IMR-90 (cell line): ENCODE results near the gene ANTXR1. TPM values are rescaled to one million over a fixed set of nuclear protein-coding genes. Genes with fewer than 3 reads are reported as not detected.

Experiments used
- ATAC-seq: fragments of 200-7000 bp; cut with Tn5 transposase; 2 replicates; pipeline ENCODE4 v1.9.1; 2020; ENCODE audit warnings: low read depth, mild to moderate bottlenecking, moderate library complexity
- BruUV-seq: library from RNA; stranded (reverse); fragments of 400-500 nt; replicated peaks from 2 replicates; lab custom pipeline; 2021; lab: Mats Ljungman, UMichigan
- CTCF ChIA-PET: fragments of 300-600 bp; formaldehyde crosslinking; extraction: SDS; loops from one replicate; lab custom pipeline; 2021; ENCODE audit warnings: antibody characterized with exemption; lab: Yijun Ruan, JAX
- POLR2A ChIA-PET: fragments of 300-600 bp; sonication (Branson Sonifier 250); formaldehyde crosslinking; loops from one replicate; lab custom pipeline; 2022; ENCODE audit warnings: antibody characterized with exemption; ENCODE audit not compliant: unreplicated experiment; lab: Charles Lee
- DNase-seq: peaks from one replicate; pipeline ENCODE4 v3.0.0; 2013
- H2AFZ ChIP-seq: replicated peaks from 2 replicates; pipeline ENCODE3; 2013; ENCODE audit warnings: low read length, mild to moderate bottlenecking; ENCODE audit not compliant: poor library complexity
- H2AK5ac ChIP-seq: 2 replicates; pipeline ENCODE4 v1.6.1; 2013; ENCODE audit warnings: low read depth, low read length, inconsistent platforms
- H2AK9ac ChIP-seq: replicated peaks from 2 replicates; pipeline ENCODE3; 2013; ENCODE audit warnings: mild to moderate bottlenecking, low read depth, low read length, moderate library complexity; ENCODE audit not compliant: poor library complexity
- H2BK120ac ChIP-seq: 2 replicates; pipeline ENCODE4 v1.6.1; 2013; ENCODE audit warnings: low read depth, low read length, inconsistent platforms
- H2BK15ac ChIP-seq: 3 replicates; pipeline ENCODE4 v1.6.1; 2013; ENCODE audit warnings: low read depth, low read length, inconsistent platforms
- H2BK20ac ChIP-seq: 2 replicates; pipeline ENCODE4 v1.6.1; 2013; ENCODE audit warnings: low read depth, mild to moderate bottlenecking, inconsistent platforms, low read length, moderate library complexity
- H2BK5ac ChIP-seq: 2 replicates; pipeline ENCODE4 v1.6.1; 2013; ENCODE audit warnings: mild to moderate bottlenecking, low read depth, low read length, inconsistent platforms; ENCODE audit not compliant: poor library complexity, severe bottlenecking
- H3K14ac ChIP-seq: replicated peaks from 2 replicates; pipeline ENCODE4 v1.6.1; 2013; ENCODE audit warnings: low read depth, low read length, inconsistent platforms
- H3K18ac ChIP-seq: 2 replicates; pipeline ENCODE4 v1.6.1; 2013; ENCODE audit warnings: low read depth, low read length, control low read depth
- H3K23ac ChIP-seq: 2 replicates; pipeline ENCODE4 v1.6.1; 2013; ENCODE audit warnings: low read depth, low read length, inconsistent platforms
- H3K27ac ChIP-seq: 2 replicates; pipeline ENCODE4 v1.5.1; 2013; ENCODE audit warnings: mild to moderate bottlenecking, control low read depth, low read length; ENCODE audit not compliant: insufficient read depth
- H3K27me3 ChIP-seq: 2 replicates; pipeline ENCODE4 v1.6.1; 2013; ENCODE audit warnings: low read length; ENCODE audit not compliant: control insufficient read depth, insufficient read depth
- H3K36me3 ChIP-seq: 2 replicates; pipeline ENCODE4 v1.6.1; 2013; ENCODE audit warnings: low read length, mixed read lengths; ENCODE audit not compliant: control insufficient read depth, insufficient read depth
- H3K4ac ChIP-seq: 2 replicates; pipeline ENCODE4 v1.6.1; 2013; ENCODE audit warnings: low read depth, low read length, inconsistent platforms
- H3K4me1 ChIP-seq: 2 replicates; pipeline ENCODE4 v1.6.1; 2013; ENCODE audit warnings: low read length, mixed read lengths; ENCODE audit not compliant: control insufficient read depth, insufficient read depth
- H3K4me2 ChIP-seq: 2 replicates; pipeline ENCODE4 v1.6.1; 2013; ENCODE audit warnings: low read depth, mild to moderate bottlenecking, control low read depth, low read length, moderate library complexity
- H3K4me3 ChIP-seq: 2 replicates; pipeline ENCODE4 v1.5.1; 2013; ENCODE audit warnings: low read depth, mild to moderate bottlenecking, control low read depth, low read length, moderate library complexity; ENCODE audit not compliant: insufficient read depth
- H3K56ac ChIP-seq: 2 replicates; pipeline ENCODE4 v1.6.1; 2013; ENCODE audit warnings: low read length, inconsistent platforms; ENCODE audit not compliant: insufficient read depth; ENCODE audit errors: extremely low read depth
- H3K79me1 ChIP-seq, 2 experiments: 2 replicates each; pipeline ENCODE4 v1.6.1; 2013; ENCODE audit warnings: low read length in 2 of 2, inconsistent platforms in 1 of 2, low read depth in 1 of 2
- H3K9ac ChIP-seq: 2 replicates; pipeline ENCODE4 v1.6.1; 2013; ENCODE audit warnings: low read depth, low read length, control low read depth
- H3K9me1 ChIP-seq: 2 replicates; pipeline ENCODE4 v1.6.1; 2013; ENCODE audit warnings: low read length, inconsistent platforms; ENCODE audit not compliant: insufficient read depth
- H3K9me3 ChIP-seq: 2 replicates; pipeline ENCODE4 v1.6.1; 2013; ENCODE audit warnings: low read length; ENCODE audit not compliant: control insufficient read depth, insufficient read depth
- H4K20me1 ChIP-seq: 2 replicates; pipeline ENCODE4 v1.6.1; 2013; ENCODE audit warnings: low read length, inconsistent platforms; ENCODE audit not compliant: insufficient read depth
- H4K5ac ChIP-seq: 2 replicates; pipeline ENCODE4 v1.6.1; 2013; ENCODE audit warnings: mild to moderate bottlenecking, low read depth, low read length, control low read depth
- H4K8ac ChIP-seq, 2 experiments: 2 replicates each; pipeline ENCODE4 v1.6.1; 2013; ENCODE audit warnings: low read depth in 2 of 2, low read length in 2 of 2, control low read depth in 1 of 2, inconsistent platforms in 1 of 2
- H4K91ac ChIP-seq: 2 replicates; pipeline ENCODE4 v1.6.1; 2013; ENCODE audit warnings: low read depth, low read length, inconsistent platforms; ENCODE audit not compliant: insufficient read depth
- CHD1 ChIP-seq: IDR thresholded peaks from 2 replicates; pipeline ENCODE4 v1.6.1; 2012; ENCODE audit warnings: low read depth, low read length, improper control_type of control experiment
- MAZ ChIP-seq: IDR thresholded peaks from 2 replicates; pipeline ENCODE4 v1.6.1; 2012; ENCODE audit warnings: low read depth, mild to moderate bottlenecking, low read length, improper control_type of control experiment, moderate library complexity, borderline replicate concordance
- RCOR1 ChIP-seq: IDR thresholded peaks from 2 replicates; pipeline ENCODE4 v1.6.1; 2012; ENCODE audit warnings: mild to moderate bottlenecking, low read length, improper control_type of control experiment; ENCODE audit not compliant: insufficient replicate concordance
- SMC3 ChIP-seq: fragments of 150-350 bp; IDR thresholded peaks from 2 replicates; pipeline ENCODE4 v1.6.1; 2016; ENCODE audit warnings: low read depth, mild to moderate bottlenecking, antibody characterized with exemption, low read length, moderate library complexity
- WGBS, 2 experiments: methylation state at CpG; one replicate each; pipeline versions ENCODE4 v1.1.5 to v1.1.7; 2013; ENCODE audit warnings: missing lambda C conversion rate in 2 of 2; ENCODE audit not compliant: insufficient read length in 1 of 2; ENCODE audit errors: extremely low coverage in 2 of 2; 5-methylcytosine and 5-hydroxymethylcytosine counted together
- dilution Hi-C: fragments of 300-500 bp; cut with HindIII; formaldehyde crosslinking; loops from one replicate; pipeline ENCODE4 v1.14.3; 2018; ENCODE audit warnings: low sequenced_read_pairs; ENCODE audit not compliant: unreplicated experiment
- in situ Hi-C: fragments of 300-500 bp; cut with MboI; formaldehyde crosslinking; loops from 3 replicates; pipeline ENCODE4 v1.14.3; 2019; ENCODE audit warnings: low sequenced_read_pairs, inconsistent platforms, mixed read lengths
- intact Hi-C: fragments of 100-400 bp; cut with micrococcal nuclease; formaldehyde crosslinking; loops from 2 replicates; pipeline ENCODE4 v1.10.0; 2022
- polyA plus RNA-seq, 3 experiments: library from polyadenylated mRNA; depleted of rRNA; stranded (reverse); fragments of >200 nt; gene quantifications; 2 replicates each; pipeline ENCODE4 v1.2.3, GENCODE V29; 2012; ENCODE audit warnings: low replicate concordance in 1 of 3
- total RNA-seq: library from RNA; depleted of rRNA; stranded (reverse); fragments of >200 nt; gene quantifications from 2 replicates; pipeline ENCODE4 v1.2.3, GENCODE V29; 2012

ANTXR1 gene
- total and polyA plus RNA-seq, 2 of the 4 experiments (the other 2 are of a cell fraction) = 27.2 to 36.9 TPM

DNA sequence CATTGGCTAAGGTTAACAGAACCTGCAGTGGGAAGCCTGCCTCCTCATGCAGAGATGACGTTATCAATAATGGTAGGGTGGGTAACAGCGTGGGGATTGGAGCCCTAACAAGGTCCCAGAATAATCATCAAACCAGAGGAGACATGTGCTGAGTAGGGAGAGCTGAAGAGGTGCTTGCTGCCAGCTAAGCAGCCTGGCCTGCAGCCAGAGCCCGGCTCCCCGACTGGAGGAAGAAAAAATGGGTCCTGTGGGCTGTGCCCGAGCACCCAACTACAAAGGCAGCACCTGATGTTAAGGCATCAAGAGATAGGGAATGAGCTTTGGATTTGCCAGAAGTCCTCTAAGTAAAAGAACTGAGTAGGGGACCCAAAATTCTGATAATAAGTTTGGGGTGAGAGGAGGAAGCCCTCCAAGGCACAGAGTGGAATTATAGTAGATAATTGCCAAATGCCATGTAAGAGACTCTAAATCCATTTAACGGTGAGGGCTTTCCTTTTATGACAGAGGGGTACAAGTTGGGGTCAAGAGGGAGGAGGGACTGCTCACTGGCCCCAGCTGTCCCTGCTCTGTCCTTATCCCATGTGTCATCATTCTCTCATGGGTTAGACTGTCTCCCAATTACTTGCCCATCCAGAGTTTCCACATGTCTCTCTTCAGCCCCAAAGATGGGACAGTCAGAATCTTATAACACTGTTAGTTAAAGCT lies 156.1 kb downstream of the ANTXR1 start (continued):
- TF ChIP-seq MAZ = no peak

DNA sequence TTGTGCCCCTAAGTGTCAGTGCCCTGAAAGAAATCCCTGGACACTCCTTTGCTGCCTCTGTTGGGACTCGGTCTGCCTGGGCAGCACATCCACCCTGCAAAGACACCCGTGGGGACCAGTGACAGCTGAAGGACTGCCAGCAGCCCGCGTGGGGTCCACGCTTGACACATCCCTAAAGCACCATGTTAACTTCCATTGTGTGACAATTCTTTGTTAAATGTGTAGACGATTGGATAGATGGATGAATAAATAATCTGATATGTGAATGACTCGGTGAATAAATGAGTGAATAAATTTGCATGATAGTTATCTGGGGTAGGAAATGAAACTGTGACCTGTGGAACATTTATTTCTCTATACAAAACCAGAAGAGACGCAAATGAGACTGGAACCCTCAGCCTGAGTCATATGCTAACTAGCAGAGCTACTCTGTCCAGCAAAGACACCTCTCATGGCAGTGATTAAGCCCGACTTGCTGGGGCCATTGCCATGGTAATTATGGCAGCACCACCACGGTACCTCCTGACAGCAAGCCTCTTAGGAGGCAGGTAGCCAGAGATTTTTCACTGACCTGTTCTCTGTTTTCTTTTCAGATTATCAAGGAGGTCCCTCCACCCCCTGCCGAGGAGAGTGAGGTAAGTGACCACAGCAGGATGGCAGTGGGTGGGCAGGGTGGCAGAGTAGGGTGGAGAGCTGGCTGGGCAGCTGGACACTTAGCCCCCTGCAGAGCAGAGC lies 156.8 kb downstream of the ANTXR1 start:
- Histone ChIP-seq H3K4me1 (peaks cover 12% of the 10 kb centered on the region), H3K4me3 (no peak overlapping the region), H3K36me3 (peaks cover 48% of the 10 kb centered on the region), H2BK5ac (peak overlapping the region; percentile 34), H2AK5ac (peak overlapping the region; percentile 63), H3K14ac (0 out of 2 replicates have a peak overlapping the region, but pooled peaks have one; percentile 55), H2AFZ (no peak overlapping the region), H4K5ac (no peak overlapping the region), H4K8ac (peak overlapping the region in 1 of 2 experiments; percentile 18; a peak in 1 of 4 replicates), H3K27me3 (no peaks in the 10 kb centered on the region), H3K18ac (peak overlapping the region; percentile 6; the same call in 1 of the 2 replicates), H2BK15ac (peak overlapping the region; percentile 18; the same call in 1 of the 3 replicates), H2BK120ac (peak overlapping the region; percentile 26; the same call in 1 of the 2 replicates), H4K91ac (no peak overlapping the region), H3K9me3 (no peaks in the 10 kb centered on the region), H2AK9ac (no peak overlapping the region), H3K79me1 (peaks cover 11 to 58% of the 10 kb centered on the region in 2 experiments; a peak in 3 of 4 replicates), H3K4me2 (no peak overlapping the region), H3K27ac (no peak overlapping the region; the same call in 1 of the 2 replicates), H3K23ac (no peak overlapping the region; the same call in 1 of the 2 replicates), H2BK20ac (peak overlapping the region; percentile 63; the same call in 1 of the 2 replicates), H3K56ac (no peak overlapping the region), H4K20me1 (no peaks in the 10 kb centered on the region), H3K9ac (no peak overlapping the region), H3K4ac (peak overlapping the region; percentile 40), H3K9me1 (peaks cover 37% of the 10 kb centered on the region)
- 100% methylated on average over 1 of the region's 11 CpGs; no CpG with 5 or more reads in 1 of the 2 experiments for WGBS, 2 experiments
- dilution Hi-C loops (no loop called here), intact Hi-C loops (no loop called here), in situ Hi-C loops (loop anchor here (10.0 kb wide), 1 partner anchor 155 kb away; the partner anchor contains the start of gene ANTXR1)
- ATAC-seq = no peak
- no peak for DNase-seq
- TF ChIP-seq CHD1 = no peak
- TF ChIP-seq SMC3 = no peak
- no peak for TF ChIP-seq RCOR1
- ChIA-PET POLR2A (no interaction called here), CTCF (no interaction called here)
- no TSS peak for BruUV-seq
